K562 (cell line): ENCODE data around the gene JPH2. TPM values are rescaled to one million over a fixed set of nuclear protein-coding genes. Genes with fewer than 3 reads are reported as not detected.

Source experiments
- ATAC-seq: fragments of 200-7000 bp; cut with Tn5 transposase; 3 replicates; pipeline ENCODE4 v1.9.1; 2020; ENCODE audit warnings: moderate library complexity
- BruUV-seq: library from RNA; stranded (reverse); fragments of 400-500 nt; replicated peaks from 2 replicates; lab custom pipeline; 2021; lab: Mats Ljungman, UMichigan
- CTCF ChIA-PET: fragments of 300-600 bp; formaldehyde crosslinking; extraction: SDS; loops from one replicate; lab custom pipeline; 2021; ENCODE audit warnings: low intra/inter-chr PET ratio; lab: Yijun Ruan, JAX
- POLR2A ChIA-PET: fragments of 300-600, 350-650 bp; sonication (Branson Sonifier 250); formaldehyde crosslinking; extraction: SDS; loops from one replicate; lab custom pipeline; 2021; ENCODE audit warnings: antibody characterized with exemption, inconsistent platforms; lab: Yijun Ruan, JAX
- DNase-seq, 4 experiments: peaks; one replicate each; pipeline versions ENCODE4 v3.0.0 to v3.0.0-alpha.2; 2011 to 2018; ENCODE audit warnings: low spot score in 3 of 4, mixed read lengths in 3 of 4; ENCODE audit errors: extremely low read depth in 1 of 4
- FAIRE-seq: peaks from 2 replicates; lab custom pipeline; 2011; peaks lifted over from hg19 to GRCh38; lab: Jason Lieb, UNC
- H2AFZ ChIP-seq: 2 replicates; pipeline ENCODE4 v1.6.0; 2011; ENCODE audit warnings: low read depth, low read length, control low read depth, inconsistent platforms
- H3K27ac ChIP-seq: fragments of 200-600 bp; 3 replicates; pipeline ENCODE4 v1.8.0; 2011; ENCODE audit warnings: low read depth, mild to moderate bottlenecking, control low read depth, inconsistent platforms, low read length, moderate library complexity, mixed read lengths; ENCODE audit errors: extremely low read depth
- H3K27me3 ChIP-seq, 2 experiments: fragments of 300-600 bp in 1 of 2; 2 replicates in 1 of 2; 3 replicates in 1 of 2; pipeline versions ENCODE4 v1.6.0 to v1.8.0; 2011; ENCODE audit warnings: inconsistent platforms in 2 of 2, low read length in 2 of 2, mild to moderate bottlenecking in 1 of 2, mixed read lengths in 1 of 2, moderate library complexity in 1 of 2; ENCODE audit not compliant: control insufficient read depth in 2 of 2, insufficient read depth in 2 of 2
- H3K36me3 ChIP-seq: fragments of 300-600 bp; 3 replicates; pipeline ENCODE4 v1.8.0; 2011; ENCODE audit warnings: mild to moderate bottlenecking, low read length, inconsistent platforms; ENCODE audit not compliant: control insufficient read depth, insufficient read depth
- H3K4me1 ChIP-seq, 2 experiments: fragments of 200-600 bp in 1 of 2; replicated peaks in 1 of 2; 2 replicates in 1 of 2; 3 replicates in 1 of 2; pipeline versions ENCODE4 v1.5.1 to v1.8.0; 2011; ENCODE audit warnings: inconsistent platforms in 2 of 2, low read length in 2 of 2, mild to moderate bottlenecking in 1 of 2, mixed read lengths in 1 of 2, moderate library complexity in 1 of 2; ENCODE audit not compliant: control insufficient read depth in 2 of 2, insufficient read depth in 2 of 2
- H3K4me2 ChIP-seq: 2 replicates; pipeline ENCODE4 v1.6.1; 2011; ENCODE audit warnings: low read length, control low read depth, inconsistent platforms, mixed read lengths; ENCODE audit not compliant: insufficient read depth
- H3K4me3 ChIP-seq: fragments of 200-600 bp; sonication (generic), shearing (Covaris generic); 2 replicates; pipeline ENCODE4 v1.5.1; 2016; ENCODE audit warnings: control low read depth, inconsistent platforms
- H3K79me2 ChIP-seq: fragments of 200-600 bp; 3 replicates; pipeline ENCODE4 v1.8.0; 2011; ENCODE audit warnings: low read length, inconsistent platforms; ENCODE audit not compliant: control insufficient read depth, insufficient read depth
- H3K9ac ChIP-seq, 2 experiments: 2 replicates each; pipeline versions ENCODE4 v1.6.0 to v1.6.1; 2011; ENCODE audit warnings: low read depth in 2 of 2, low read length in 2 of 2, control low read depth in 1 of 2, inconsistent platforms in 1 of 2, mild to moderate bottlenecking in 1 of 2, mixed read lengths in 1 of 2; ENCODE audit not compliant: insufficient read depth in 1 of 2
- H3K9me1 ChIP-seq: one replicate; pipeline ENCODE4 v1.6.0; 2011; ENCODE audit warnings: inconsistent platforms, mild to moderate bottlenecking, low read length, moderate library complexity; ENCODE audit not compliant: control insufficient read depth, insufficient read depth
- H3K9me3 ChIP-seq: replicated peaks from 2 replicates; pipeline ENCODE4 v1.5.1; 2011; ENCODE audit warnings: low read depth, low read length, inconsistent platforms; ENCODE audit not compliant: control insufficient read depth, insufficient read depth
- H4K20me1 ChIP-seq: replicated peaks from 2 replicates; pipeline ENCODE4 v1.6.1; 2011; ENCODE audit warnings: low read length, inconsistent platforms, mixed read lengths; ENCODE audit not compliant: control insufficient read depth, insufficient read depth
- E2F8 ChIP-seq: fragments of 450-650 bp; IDR thresholded peaks from 2 replicates; pipeline ENCODE4 v1.7.1; 2018; ENCODE audit warnings: mild to moderate bottlenecking, low read depth; ENCODE audit not compliant: partially characterized antibody
- ELF4 ChIP-seq: fragments of 450-650 bp; formaldehyde crosslinking; IDR thresholded peaks from 2 replicates; pipeline ENCODE4 v1.4.0; 2022; ENCODE audit warnings: missing genetic modification characterization
- HINFP ChIP-seq: fragments of 450-650 bp; conservative IDR thresholded peaks from 2 replicates; pipeline ENCODE4 v1.6.1; 2016; ENCODE audit warnings: missing genetic modification characterization, low read depth, mild to moderate bottlenecking, control low read depth, missing compliant biosample characterization
- IRF9 ChIP-seq: fragments of 450-650 bp; IDR thresholded peaks from 2 replicates; pipeline ENCODE4 v1.6.1; 2016; ENCODE audit warnings: missing biosample characterization, missing genetic modification characterization
- MBD2 ChIP-seq: sonication (generic); IDR thresholded peaks from 2 replicates; pipeline ENCODE4 v1.6.1; 2016; ENCODE audit warnings: low read depth, borderline replicate concordance
- NFE2L1 ChIP-seq: fragments of 450-650 bp; IDR thresholded peaks from 2 replicates; pipeline ENCODE4 v1.6.1; 2016; ENCODE audit warnings: missing genetic modification characterization, low read depth, mild to moderate bottlenecking, missing compliant biosample characterization, moderate library complexity, borderline replicate concordance
- NFYB ChIP-seq: IDR thresholded peaks from 2 replicates; pipeline ENCODE4 v1.6.1; 2011; ENCODE audit warnings: mild to moderate bottlenecking, moderate library complexity; ENCODE audit not compliant: insufficient read length; ENCODE audit errors: extremely low read depth
- POLR2A ChIP-seq: fragments of 450-650 bp; conservative IDR thresholded peaks from 2 replicates; pipeline ENCODE4 v1.6.1; 2016
- PTBP1 ChIP-seq: fragments of 200-400 bp; formaldehyde crosslinking; IDR thresholded peaks from 2 replicates; pipeline ENCODE4 v1.6.1; 2017; ENCODE audit warnings: low read depth, low read length
- SRSF3 ChIP-seq: fragments of 200-400 bp; formaldehyde crosslinking; IDR thresholded peaks from 2 replicates; pipeline ENCODE4 v1.6.1; 2016; ENCODE audit warnings: mild to moderate bottlenecking, low read length, moderate library complexity; ENCODE audit not compliant: insufficient read depth
- U2AF2 ChIP-seq: fragments of 200-400 bp; formaldehyde crosslinking; optimal IDR thresholded peaks from 2 replicates; pipeline ENCODE3; 2017; ENCODE audit warnings: low read depth, mild to moderate bottlenecking, low read length
- ZNF140 ChIP-seq: fragments of 250-450 bp; sonication (Bioruptor Pico); IDR thresholded peaks from 2 replicates; pipeline ENCODE4 v1.8.0; 2021; ENCODE audit warnings: moderate library complexity, mild to moderate bottlenecking, inconsistent platforms
- ZNF23 ChIP-seq: fragments of 250-450 bp; sonication (Bioruptor Pico); IDR thresholded peaks from 2 replicates; pipeline ENCODE4 v1.4.0; 2020; ENCODE audit warnings: mild to moderate bottlenecking
- ZNF830 ChIP-seq: fragments of 250-450 bp; sonication (Bioruptor Pico); IDR thresholded peaks from 2 replicates; pipeline ENCODE4 v1.5.0; 2021; ENCODE audit warnings: mild to moderate bottlenecking
- WGBS: fragments of 100-300 bp; shearing (Covaris generic); methylation state at CpG from one replicate; pipeline ENCODE4 v1.1.6; 2016; ENCODE audit warnings: low coverage, mixed read lengths; ENCODE audit not compliant: insufficient coverage; ENCODE audit errors: missing lambda C conversion rate; 5-methylcytosine and 5-hydroxymethylcytosine counted together
- in situ Hi-C: fragments of 300-500 bp; cut with MboI; formaldehyde crosslinking; loops from 4 replicates; pipeline ENCODE4 v1.15.0; 2018; ENCODE audit warnings: inconsistent platforms, mixed read lengths
- intact Hi-C: fragments of 100-400 bp; cut with micrococcal nuclease; formaldehyde crosslinking; loops from 2 replicates; pipeline ENCODE4 v1.14.2; 2022
- polyA plus RNA-seq, 8 experiments: library from polyadenylated mRNA; depleted of rRNA in 4 of 8; stranded (reverse) in 5 of 8; unstranded in 3 of 8; fragments of >200 nt; fragmentation: Nextera tagmentation in 2 of 8; fragmentation: Illumina TruSeq in 1 of 8; extraction: Ambion mirVana in 2 of 8; extraction: Trizol in 1 of 8; gene quantifications; 2 replicates each; pipeline versions ENCODE4 v1.2.1 to v1.2.3, GENCODE V29; 2011 to 2014; ENCODE audit warnings: inconsistent platforms in 1 of 8, missing spikeins in 1 of 8
- total RNA-seq, 7 experiments: library from RNA; depleted of rRNA in 6 of 7; stranded (reverse); fragments of >200 nt in 6 of 7; fragmentation: Illumina TruSeq in 2 of 7; extraction: Trizol in 2 of 7; gene quantifications; 2 replicates each; pipeline versions ENCODE4 v1.2.1 to v1.2.3, GENCODE V29; 2011 to 2021; ENCODE audit warnings: low replicate concordance in 1 of 7

Gene JPH2
- total and polyA plus RNA-seq, 9 of the 15 experiments (the other 6 are each of a cell fraction or from before 2014, with no cell fraction given) = not detected

- intact Hi-C loops = no loop called here
- POLR2A ChIA-PET = no interaction called here
- no TSS peak for BruUV-seq
- in situ Hi-C loops = no loop called here
- Histone ChIP-seq H3K4me3 (no peak overlapping the region), H2AFZ (no peak overlapping the region), H4K20me1 (peaks cover 4% of the 10 kb centered on the region; the same call in 1 of the 2 replicates), H3K79me2 (no peaks in the 10 kb centered on the region), H3K9me1 (peaks cover 3% of the 10 kb centered on the region), H3K27ac (no peak overlapping the region), H3K4me1 (no peaks in the 10 kb centered on the region), H3K27me3 (peaks cover 34 to 69% of the 10 kb centered on the region in 2 experiments), H3K9me3 (no peaks in the 10 kb centered on the region), H3K4me2 (no peak overlapping the region), H3K9ac (no peak overlapping the region), H3K36me3 (no peaks in the 10 kb centered on the region)
- DNase-seq (no peak), ATAC-seq (no peak), FAIRE-seq (no peak)
- TF ChIP-seq U2AF2 (no peak), HINFP (tag) (no peak), NFYB (no peak), SRSF3 (no peak), NFE2L1 (no peak), ZNF140 (CRISPR knock-in tag) (no peak), PTBP1 (no peak), E2F8 (no peak), ZNF830 (CRISPR knock-in tag) (no peak), ELF4 (no peak), IRF9 (tag) (no peak), POLR2A (no peak), MBD2 (no peak), ZNF23 (no peak)
- 7% methylated on average over 5 of the region's 5 CpGs for whole genome bisulfite sequencing
- CTCF ChIA-PET = no interaction called here
These were observed 111.1 kb downstream of the JPH2 start for GRCh38 chr20:44075950-44076232.
